DMS153 treated with DMSO at 0.1 percent for 48 hours (cell line): ENCODE data around the gene PTX4.

Source experiments
- DNase-seq: peaks from one replicate; lab custom pipeline; 2025; ENCODE audit not compliant: unreplicated experiment; lab: John Stamatoyannopoulos, UW

The PTX4 gene

DNA sequence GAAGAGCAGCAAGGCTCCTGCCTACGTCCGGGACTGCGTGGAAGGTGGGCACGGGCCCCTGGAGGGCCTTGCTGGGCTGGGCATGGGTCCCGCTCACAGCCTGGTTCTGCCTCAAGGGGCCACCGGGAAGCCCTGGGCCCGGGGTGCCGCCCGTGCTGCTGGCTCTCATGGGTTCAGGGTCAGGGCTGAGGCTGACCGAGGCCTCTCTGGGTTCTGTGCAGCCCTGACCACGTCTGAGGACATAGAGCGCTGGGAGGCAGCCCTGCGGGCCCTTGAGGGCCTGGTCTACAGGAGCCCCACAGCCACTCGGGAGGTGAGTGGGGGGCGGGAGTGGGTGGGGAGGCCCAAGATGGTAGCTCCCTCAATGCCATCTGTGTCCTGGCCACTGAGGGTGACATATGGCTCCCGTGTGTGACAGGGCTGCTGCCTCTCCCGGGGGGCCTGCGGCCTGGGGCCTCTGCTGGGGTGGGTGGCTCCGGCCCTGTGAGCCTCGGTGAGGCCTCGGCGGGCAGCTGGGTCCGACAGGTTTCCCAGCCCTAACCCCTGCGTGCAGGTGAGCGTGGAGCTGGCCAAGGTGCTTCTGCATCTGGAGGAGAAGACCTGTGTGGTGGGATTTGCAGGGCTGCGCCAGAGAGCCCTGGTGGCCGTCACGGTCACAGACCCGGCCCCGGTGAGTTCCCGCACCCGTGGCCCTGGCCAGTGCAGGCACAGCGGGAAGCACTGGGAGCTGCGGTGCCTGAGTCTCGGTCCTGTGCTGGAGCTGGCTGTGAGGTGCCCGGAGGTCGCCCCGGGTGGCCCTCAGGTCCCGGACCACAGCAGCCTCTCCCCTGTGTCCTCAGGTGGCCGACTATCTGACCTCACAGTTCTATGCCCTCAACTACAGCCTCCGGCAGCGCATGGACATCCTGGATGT lies 13.6 kb upstream of the PTX4 start:
- no peak for DNase-seq

DNA sequence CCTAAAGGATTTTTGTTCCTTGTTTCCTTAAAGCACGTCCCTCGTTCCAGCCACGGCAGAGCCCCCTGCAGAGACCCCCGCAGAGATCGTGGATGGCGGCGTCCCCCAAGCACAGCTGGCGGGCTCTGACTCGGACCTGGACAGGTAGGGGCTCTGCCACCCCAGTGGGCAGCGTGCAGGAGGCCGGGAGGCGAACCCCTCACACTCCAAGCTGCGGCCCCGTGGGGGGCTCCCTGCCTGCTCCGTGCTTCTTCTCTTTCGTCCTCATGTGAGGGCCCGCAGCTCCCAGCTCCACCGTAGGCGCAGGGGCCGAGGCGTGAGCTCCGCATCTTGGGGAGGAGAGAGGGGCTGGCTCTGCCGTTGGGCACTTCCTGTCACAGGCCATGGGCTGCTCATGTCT lies 12.9 kb upstream of the PTX4 start:
- no peak for DNase-seq

DNA sequence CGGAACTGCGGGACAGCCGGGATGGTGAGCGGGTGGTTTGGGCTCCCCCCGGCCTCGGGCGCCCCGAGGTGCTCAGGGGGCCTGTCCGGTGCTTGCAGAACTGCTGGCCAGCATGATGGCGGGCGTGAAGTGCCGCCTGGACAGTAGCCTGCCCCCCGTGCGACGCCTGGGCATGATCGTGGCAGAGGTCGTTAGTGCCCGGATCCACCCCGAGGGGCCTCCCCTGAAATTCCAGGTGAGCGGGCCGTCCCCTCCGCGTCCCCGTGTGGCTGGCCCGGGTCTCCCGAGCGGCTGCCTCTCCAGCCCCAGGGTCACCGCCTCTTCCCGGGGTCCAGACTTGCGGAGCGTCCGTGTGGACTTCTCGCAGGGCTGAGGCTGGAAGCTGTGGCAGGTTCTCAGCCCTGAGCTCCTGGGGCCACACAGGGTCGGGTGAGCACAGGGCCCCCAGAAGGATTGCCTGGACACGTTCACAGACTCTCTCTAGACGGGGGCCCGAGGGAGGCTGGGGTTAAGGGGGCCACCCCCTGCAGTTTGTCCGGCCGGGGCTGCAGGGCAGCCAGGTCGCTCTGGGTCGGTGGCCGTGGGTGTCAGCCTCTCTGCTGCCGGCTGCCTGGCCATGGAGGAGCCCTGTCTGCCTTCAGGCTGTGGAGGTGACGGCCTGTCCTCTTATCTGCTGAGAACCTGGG lies 11.9 kb upstream of the PTX4 start:
- no peak for DNase-seq

DNA sequence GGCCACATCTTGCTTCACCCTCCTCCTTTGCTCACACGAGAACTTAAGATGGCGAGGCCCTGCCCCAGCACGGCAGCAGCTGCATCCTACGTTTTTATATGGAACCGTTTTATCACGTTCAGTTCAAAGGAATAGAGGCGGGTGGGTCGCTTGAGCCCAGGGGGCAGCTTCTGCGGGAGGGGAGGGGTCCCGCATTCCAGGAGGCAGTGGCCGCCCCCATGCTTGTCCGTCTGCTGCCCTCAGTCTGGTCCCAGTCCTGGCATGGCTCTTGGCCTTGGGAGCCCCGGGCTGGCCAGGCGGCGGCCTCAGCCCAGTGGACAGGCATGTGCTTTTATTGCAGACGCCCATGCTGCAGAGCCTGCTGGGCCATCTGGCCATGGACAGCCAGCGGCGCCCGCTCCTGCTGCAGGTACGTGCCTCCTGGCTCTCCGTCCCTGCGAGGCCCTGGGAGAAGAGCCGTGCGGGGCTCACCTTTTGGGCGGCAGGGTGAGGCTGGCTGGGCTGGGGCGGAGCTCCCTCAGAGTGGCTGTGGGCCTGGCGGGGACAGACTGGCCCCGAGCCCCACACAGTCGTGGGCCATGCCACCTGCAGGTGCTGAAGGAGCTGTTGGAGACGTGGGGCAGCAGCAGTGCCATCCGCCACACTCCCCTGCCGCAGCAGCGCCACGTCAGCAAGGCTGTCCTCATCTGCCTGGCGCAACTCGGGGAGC lies 11.2 kb upstream of the PTX4 start:
- DNase-seq: no peak

DNA sequence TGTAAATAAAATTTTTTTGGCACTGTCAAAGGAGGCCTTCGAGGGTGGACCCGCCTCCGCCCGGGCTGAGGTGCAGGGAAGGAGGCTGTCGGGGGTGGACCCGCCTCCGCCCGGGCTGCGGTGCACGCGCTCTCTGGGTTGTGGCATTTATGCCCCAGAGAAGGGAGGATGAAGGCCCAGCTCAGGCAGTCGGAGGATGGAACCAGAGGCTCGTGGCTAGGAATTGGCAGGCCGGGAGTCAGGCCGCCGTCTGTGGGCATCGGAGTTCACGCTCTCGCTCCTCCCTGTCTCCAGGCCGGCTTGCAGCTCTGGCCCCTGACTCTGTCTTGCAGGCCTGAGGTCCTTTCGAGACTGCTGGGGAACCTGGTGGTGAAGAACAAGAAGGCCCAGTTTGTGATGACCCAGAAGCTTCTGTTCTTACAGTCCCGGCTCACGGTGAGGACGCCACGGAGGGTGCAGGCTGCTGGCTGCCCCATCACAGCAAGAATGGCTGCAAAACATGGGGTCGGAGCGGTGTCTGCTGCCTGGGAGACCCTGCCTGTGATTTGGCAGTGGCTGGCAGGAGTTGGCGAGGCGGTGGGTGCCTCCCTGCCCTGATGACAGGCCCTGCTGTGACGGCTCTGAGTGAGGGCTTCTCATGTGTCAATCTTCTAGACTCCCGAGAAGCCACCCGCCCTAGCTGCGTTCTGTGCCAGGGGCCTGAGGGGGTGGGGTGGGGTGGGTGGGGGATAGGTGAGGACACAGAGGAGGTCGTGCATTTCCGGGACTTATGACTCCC lies 10.3 kb upstream of the PTX4 start:
- DNase-seq: no peak

DNA sequence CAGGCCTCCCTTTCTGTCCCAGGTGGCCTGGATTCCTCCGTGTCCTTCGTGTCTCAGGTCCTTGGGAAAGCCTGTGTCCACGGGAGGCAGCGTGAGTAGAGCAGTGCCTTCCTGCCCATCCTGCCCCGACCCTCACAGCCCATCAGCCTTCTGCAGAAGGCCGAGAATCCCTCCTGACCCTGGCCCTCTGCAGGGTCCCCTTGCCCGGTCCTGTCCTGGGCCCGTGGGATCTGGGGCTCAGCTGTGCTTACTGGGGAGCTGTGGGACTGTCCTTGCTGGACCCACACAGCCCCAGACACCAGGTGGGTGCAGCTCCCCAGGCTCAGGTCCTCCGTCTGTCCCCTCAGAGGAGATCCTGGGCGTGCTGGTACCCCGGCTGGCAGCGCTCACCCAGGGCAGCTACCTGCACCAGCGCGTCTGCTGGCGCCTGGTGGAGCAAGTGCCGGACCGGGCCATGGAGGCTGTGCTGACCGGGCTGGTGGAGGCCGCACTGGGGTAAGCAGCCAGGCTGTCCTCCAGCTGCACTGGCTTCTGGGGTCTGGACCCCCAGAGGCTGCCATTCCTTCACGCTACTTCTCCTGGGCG lies 8.4 kb upstream of the PTX4 start:
- no peak for DNase-seq

DNA sequence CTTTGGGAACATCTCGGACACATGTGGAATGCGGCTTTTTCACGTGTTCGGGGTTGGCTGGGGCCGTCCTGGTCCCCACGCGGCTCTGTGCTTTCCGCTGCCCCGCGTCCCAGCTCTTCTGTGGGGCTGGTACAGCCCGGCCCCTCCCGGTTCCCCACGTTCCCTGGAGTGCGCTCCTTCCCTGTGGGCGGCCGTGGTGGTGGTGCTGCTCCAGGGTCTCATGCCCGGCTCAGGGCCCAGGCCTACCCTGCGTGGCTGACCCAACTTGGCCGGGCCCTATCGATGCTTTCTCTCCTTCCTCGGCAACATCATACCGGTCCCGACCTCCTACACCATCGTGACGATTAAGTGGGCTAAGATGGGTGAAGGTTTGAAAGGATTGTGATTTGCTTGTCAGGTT lies 7.7 kb upstream of the PTX4 start:
- no peak for DNase-seq

DNA sequence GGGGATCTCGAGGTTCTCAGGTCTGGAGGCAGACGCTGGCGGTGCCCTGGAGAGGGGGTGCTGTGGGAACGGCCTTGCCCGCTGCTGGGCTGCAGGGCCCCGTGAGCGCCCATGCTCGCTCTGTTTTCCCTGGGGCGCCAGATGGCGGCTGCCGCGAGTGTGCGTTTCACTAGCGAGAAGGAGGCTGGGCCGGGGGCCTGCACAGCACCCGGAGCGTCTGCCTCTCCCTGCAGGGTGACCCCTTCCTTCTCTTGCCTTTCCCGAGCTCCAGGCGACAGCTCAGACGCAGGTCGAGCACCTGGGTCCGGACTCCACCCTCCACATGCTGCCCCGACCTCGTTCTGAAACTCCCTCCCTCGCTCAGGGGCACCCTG lies 7.1 kb upstream of the PTX4 start:
- no peak for DNase-seq

DNA sequence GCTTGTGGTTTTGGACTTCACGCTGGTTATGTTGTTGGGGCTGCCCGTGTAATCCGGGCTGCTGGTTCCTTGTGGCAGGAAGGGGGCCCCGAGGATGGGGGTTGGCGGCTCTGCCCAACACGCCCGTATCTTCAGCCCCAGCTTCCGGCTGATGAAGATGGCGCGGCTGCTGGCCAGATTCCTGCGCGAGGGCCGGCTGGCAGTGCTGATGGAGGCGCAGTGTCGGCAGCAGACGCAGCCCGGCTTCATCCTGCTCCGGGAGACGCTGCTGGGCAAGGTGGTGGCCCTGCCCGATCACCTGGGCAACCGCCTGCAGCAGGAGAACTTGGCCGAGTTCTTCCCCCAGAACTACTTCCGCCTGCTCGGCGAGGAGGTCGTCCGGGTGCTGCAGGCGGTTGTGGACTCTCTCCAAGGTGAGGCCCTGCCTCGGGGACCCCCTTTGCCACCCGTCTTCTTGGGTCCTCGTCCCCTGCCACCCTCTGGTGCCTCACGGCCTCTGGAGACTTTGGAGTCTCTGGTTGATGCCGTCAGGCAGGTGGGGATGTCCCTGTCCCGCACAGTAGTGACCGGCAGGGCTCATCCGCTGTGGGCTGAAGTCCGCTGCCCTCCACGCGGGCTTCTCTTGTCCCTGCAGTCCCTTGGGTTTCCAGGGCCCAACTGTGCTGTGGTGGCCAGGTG lies 6.6 kb upstream of the PTX4 start:
- DNase-seq: no peak

DNA sequence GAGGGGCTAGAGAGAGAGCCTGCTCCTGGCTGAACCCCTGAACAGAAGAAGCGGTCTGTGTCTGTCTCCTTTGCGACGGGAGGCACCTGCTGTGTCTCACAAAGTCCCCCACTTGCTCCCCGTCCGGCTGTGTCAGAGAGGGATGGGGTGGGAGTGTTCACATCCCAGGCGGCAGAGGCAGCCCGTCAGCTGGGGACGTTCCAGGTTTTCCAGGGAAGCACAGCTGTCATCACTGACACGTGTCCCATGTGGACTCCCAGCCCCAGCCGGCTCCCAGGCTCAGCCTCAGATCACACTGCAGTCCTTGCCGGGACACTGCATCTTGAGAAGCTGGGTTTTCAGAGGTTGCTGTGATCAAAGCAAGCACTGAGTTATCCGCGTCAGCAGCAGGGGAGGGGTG lies 6.0 kb upstream of the PTX4 start:
- no peak for DNase-seq

DNA sequence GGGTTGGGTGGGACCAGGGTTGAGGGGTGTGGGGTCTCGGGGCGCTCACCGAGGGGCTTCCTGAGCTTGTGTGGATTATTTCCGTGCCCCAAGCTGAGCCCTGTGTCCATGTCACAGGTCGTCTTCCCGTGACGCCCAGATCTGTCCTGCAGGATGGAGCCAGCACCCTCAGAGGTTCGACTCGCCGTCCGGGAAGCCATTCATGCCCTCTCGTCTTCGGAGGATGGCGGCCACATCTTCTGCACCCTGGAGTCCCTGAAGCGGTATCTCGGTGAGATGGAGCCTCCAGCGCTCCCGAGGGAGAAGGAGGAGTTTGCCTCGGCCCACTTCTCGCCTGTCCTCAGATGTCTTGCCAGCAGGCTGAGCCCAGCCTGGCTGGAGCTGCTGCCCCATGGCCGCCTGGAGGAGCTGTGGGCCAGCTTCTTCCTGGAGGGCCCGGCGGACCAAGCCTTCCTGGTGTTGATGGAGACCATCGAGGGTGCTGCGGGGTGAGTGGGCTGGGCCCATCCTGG lies 5.4 kb upstream of the PTX4 start:
- DNase-seq: no peak

DNA sequence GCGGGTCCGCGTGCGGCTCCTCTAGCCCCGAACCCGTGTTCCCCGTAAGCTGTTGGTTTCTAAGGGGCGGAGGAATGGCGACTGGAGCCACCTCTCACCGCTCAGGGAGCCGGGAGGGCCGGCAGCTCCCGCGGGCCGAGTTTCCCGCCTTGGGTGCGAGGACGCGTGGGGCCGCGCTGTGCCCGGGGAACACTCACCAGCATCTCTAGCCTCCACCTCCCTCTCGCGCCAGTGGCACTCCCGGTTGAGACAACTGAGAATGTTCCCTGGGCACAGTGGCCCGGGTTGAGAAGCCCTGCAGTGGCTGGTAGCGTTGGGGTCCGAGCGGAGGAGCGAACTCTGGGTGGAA lies 5.0 kb upstream of the PTX4 start:
- DNase-seq: no peak

DNA sequence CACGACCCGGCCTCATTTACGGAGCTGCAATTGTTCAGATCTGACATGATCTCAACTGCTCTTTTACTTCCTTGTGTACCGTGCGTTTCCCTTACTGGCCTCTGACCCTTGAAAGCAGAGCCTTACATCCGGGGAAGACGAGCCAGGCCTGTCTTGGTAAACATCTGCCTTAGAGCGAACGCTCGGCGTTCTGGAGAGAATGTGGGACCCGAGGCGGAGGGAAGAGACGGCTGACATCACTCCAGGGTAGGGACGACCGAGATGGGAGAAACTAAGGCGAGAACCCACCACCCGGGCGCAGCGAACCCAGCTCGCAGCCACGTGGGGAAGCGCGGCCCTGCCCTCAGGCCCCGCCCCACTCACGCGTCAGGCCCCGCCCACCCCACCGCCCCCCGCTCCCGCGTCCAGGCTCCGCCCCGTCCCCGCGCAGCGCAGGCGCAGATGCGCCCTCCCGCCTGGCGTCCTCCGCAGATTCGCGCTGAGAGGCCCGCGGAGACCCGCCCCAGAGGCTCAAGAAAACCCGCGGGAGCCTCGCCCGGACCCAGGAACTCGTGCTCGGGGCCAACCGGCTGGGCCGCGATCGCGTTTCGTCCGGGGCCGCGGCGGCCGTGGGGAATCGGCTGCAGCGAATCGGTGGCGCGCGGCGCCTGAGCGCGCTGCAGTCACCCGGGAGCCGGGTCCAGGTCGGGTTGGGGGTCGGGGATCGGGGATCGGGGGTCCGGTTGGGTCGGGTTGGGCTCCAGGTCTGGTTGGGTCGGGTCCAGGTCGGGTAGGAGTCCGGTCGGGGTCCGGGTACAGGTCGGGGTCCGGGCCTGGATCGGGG lies 4.4 kb upstream of the PTX4 start, which contains the start of gene TELO2:
Gene TELO2, plus strand, starts transcription at position 438 of the 823 bp plus-strand sequence. CDS start 922 bp downstream, outside the sequence.
- DNase-seq: peak; percentile 55

DNA sequence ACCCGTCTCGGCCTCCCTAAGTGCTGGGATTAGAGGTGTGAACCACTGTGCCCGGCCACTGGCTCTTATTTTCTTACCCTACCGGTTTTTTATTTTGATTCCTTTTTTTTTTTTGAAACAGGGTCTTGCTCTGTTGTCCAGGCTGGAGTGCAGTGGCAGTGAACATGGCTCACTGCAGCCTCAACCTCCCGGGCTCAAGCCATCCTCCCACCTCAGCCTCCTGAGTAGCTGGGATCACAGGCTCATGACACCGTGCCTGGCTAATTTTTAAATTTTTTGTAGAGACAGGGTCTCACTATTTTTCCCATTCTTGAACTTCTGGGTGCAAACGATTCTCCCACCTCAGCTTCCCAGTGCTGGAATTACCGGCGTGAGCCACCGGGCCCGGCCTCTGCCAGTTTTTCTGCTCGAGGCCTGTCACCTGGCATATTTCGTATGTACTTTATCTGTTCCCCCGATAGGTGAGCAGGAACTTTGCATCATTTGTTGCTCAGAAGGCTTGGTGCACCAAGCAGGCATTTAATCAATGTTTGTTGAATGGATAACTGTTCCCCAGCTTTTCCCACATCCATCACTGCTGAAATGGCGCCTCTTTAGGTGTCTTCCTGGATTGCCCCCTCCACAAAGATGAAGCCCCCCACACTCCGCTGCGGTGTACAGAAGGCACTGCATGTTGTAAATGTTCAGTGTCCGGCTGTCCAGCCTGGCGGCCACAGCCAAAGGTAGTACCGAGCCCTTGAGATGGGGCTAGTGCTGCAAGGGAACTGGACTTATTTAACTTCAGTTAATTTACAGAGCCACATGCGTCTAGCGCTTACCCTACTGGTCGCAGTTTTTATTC lies 3.6 kb upstream of the PTX4 start:
- DNase-seq: no peak

DNA sequence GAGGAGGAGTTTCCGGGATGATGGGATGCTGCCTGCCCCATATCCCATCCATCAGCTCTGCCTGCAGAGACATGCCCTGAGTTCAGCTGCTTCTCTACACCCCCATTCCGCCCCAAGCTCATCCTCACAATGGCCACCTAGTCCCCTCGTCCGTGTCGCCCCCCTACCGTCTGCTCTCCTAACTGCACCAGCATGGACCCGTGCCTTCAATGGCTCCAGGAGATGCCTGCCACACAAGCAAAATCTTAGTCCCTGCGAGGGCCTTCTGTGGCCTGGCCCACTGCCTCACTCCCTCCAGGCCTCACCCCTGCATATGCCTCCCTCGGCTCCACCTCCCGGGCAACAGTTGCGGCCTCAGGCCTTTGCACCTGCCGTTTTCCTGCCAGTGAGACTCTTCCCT lies 2.6 kb upstream of the PTX4 start:
- no peak for DNase-seq

DNA sequence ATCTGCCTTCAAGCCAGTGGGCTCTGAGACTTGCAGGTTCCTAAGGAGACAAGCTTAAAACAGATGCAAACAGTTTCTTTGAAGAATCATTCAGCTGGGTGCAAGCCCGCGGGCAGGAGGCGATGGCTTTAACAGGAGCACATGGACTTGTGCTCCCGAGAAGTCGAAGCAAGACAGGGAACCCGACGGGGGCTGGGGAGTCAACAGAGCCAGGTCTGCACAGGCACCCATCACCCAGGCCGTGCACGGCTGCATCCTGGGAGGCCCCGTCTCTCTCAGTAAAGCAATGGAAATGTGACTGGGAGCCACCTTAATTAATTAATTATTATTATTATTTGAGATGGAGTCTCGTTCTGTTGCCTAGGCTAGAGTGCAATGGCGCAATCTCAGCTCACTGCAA lies 333 bp upstream of the PTX4 start:
- DNase-seq: no peak

DNA sequence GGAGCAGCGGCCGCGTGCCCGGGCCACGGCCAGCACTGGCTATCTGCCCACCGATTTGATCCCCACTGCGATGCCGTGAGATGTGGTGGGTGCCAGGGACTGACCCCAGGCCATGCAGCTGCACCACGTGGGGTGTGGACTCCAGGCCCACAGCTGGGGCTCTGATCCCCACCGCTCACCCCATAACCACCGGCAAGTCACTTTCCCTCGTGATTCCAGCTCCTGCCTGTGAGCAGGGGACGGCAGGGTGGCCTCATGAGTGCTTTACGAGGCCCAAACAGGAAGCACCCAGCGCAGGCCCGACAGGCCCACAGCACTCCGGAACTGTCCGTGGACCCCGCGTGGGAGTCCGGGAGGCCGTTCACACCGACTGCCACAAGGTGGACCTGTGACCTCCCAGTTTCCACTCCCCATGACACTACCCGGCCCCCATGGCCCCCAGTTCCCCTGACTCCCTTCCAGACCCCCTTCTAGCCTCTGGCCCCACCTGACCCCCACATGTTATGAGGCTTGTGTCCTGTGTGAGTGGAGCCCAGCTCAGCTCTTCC lies 616 bp downstream of the PTX4 start:
- no peak for DNase-seq
